HG02938 (cell line): Measurements from ENCODE around the gene SLC16A11.
"Not testable (repeated sequence)": the region's sequence is repeated elsewhere in the genome, so short reads cannot be mapped to it uniquely, and the experiment has no call there.

Source experiments
- ATAC-seq: cut with Tn5 transposase; IDR thresholded peaks from one replicate; pipeline ENCODE4 v1.9.1; 2021; ENCODE audit warnings: mild to moderate bottlenecking, moderate library complexity; ENCODE audit not compliant: unreplicated experiment

The SLC16A11 gene

GRCh38 chr17:7011415-7011814 lies 32.5 kb downstream of the SLC16A11 start:
- ATAC-seq: no peak

DNA sequence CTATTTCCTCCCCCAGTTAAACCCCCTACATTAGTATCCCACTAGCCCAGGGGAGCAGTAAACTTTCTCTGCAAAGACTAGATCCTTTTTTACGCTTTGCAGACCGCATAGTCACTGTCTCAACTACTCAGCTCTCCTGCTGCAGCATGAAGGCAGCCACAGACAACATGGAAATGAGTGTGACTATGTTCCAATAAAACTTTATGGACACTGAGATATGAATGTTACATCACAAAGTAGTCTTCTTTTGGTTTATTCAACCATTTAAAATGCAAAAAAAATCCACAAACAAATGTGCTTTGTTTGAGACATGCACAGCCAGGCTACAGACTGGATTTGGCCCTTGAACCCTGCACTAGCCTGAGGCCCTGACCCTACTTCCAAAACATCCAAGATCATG lies 33.4 kb downstream of the SLC16A11 start:
- ATAC-seq: no peak

- ATAC-seq: no peak
These were observed 36.7 kb downstream of the SLC16A11 start for GRCh38 chr17:7007143-7007542.

DNA sequence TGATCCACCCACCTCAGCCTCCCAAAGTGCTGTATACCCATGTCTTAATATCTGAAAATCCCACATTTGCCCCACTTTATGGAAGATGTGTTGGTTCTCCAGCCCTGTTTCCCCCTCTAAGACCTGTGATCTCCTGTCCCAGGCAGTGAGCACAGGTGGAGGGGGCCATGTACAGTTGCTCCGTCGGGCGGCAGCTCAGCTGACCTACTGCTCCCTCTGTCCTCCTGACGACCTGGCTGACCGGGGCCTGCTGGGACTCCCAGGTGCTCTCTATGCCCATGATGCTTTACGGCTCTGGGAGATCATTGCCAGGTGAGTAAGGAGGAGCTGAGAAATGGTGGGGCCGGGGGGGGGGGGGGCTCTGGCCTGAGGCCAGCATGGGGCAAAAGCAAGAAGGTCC lies 38.2 kb downstream of the SLC16A11 start:
- ATAC-seq: no peak

- ATAC-seq: no peak
These were observed 39.3 kb downstream of the SLC16A11 start for GRCh38 chr17:7004398-7005253.

- ATAC-seq: no peak
These were observed 40.1 kb downstream of the SLC16A11 start for GRCh38 chr17:7003745-7004144.

GRCh38 chr17:7002288-7003047 lies 41.4 kb downstream of the SLC16A11 start:
- ATAC-seq: no peak

GRCh38 chr17:7001318-7001961 lies 42.5 kb downstream of the SLC16A11 start:
- no peak for ATAC-seq

GRCh38 chr17:6998855-6999508 lies 44.9 kb downstream of the SLC16A11 start:
- ATAC-seq: no peak

- ATAC-seq: no peak
These were observed 46.7 kb downstream of the SLC16A11 start for GRCh38 chr17:6997171-6997570.

- no peak for ATAC-seq
These were observed 47.5 kb downstream of the SLC16A11 start for GRCh38 chr17:6996256-6997011.

- no peak for ATAC-seq
These were observed 48.2 kb downstream of the SLC16A11 start, which contains the start of gene ALOX12 for GRCh38 chr17:6995500-6996255. TSS of gene ALOX12 (plus strand) at chr17:6996049. CDS start at chr17:6996118, 69 bp downstream.

- ATAC-seq: no peak
These were observed 49.1 kb downstream of the SLC16A11 start for GRCh38 chr17:6994666-6995256.

GRCh38 chr17:6994118-6994598 lies 49.7 kb downstream of the SLC16A11 start:
- ATAC-seq: no peak

GRCh38 chr17:6993613-6994056 lies 50.3 kb downstream of the SLC16A11 start:
- not testable (repeated sequence) for ATAC-seq
